Uterus (tissue), 4 donors: ENCODE measurements around the gene TMEM106B. TPM values are rescaled to one million over a fixed set of nuclear protein-coding genes. Genes with fewer than 3 reads are reported as not detected.

Experiments
- DNase-seq, 2 donors: peaks; one replicate each; pipeline ENCODE4 v3.0.0-alpha.2; 2019 to 2020
- H3K27ac ChIP-seq, 2 donors: fragments of 200-600 bp; sonication (generic); 1 replicate in 1 of 2; 2 replicates in 1 of 2; pipeline ENCODE4 v1.5.1; 2016 to 2018
- H3K27me3 ChIP-seq, 2 donors: fragments of 200-600 bp; sonication (generic); one replicate each; pipeline ENCODE4 v1.5.1; 2018 to 2019; ENCODE audit warnings: control low read depth in 1 of 2
- H3K36me3 ChIP-seq, 2 donors: fragments of 200-600 bp; sonication (generic); one replicate each; pipeline ENCODE4 v1.5.1; 2019; ENCODE audit warnings: control low read depth in 1 of 2
- H3K4me1 ChIP-seq, 2 donors: fragments of 200-600 bp; sonication (generic); one replicate each; pipeline ENCODE4 v1.5.1; 2018 to 2019; ENCODE audit warnings: control low read depth in 1 of 2
- H3K4me3 ChIP-seq, 2 donors: fragments of 200-600 bp; sonication (generic); 1 replicate in 1 of 2; 2 replicates in 1 of 2; pipeline ENCODE4 v1.5.1; 2018 to 2019; ENCODE audit warnings: mild to moderate bottlenecking in 1 of 2
- H3K9me3 ChIP-seq, 2 donors: fragments of 200-600 bp; sonication (generic); one replicate each; pipeline ENCODE4 v1.5.1; 2019; ENCODE audit warnings: control low read depth in 1 of 2
- POLR2A ChIP-seq, 2 donors: fragments of 450-650 bp; IDR thresholded peaks; one replicate each; pipeline ENCODE4 v1.6.1; 2016; ENCODE audit warnings: antibody characterized with exemption in 2 of 2, mild to moderate bottlenecking in 1 of 2, moderate library complexity in 1 of 2
- intact Hi-C: fragments of 100-400 bp; cut with DNase I; formaldehyde crosslinking; loops from one replicate; pipeline ENCODE4 v1.15.1; 2023; ENCODE audit warnings: low total_unique reads
- total RNA-seq, 4 donors: library from RNA; depleted of rRNA in 3 of 4; stranded (reverse); fragments of >200 nt in 3 of 4; gene quantifications; one replicate each; pipeline versions ENCODE4 v1.1.0 to v1.2.4, GENCODE V29; 2014 to 2023
- TF ChIP-seq, protein P1 (sequence below), 4 experiments: fragments of 200-600 bp in 2 of 4; fragments of 450-650 bp in 2 of 4; sonication (generic) in 2 of 4; IDR thresholded peaks; one replicate each; pipeline ENCODE4 v1.5.1; 2016 to 2019; ENCODE audit warnings: antibody characterized with exemption in 4 of 4, mild to moderate bottlenecking in 2 of 4, moderate library complexity in 1 of 4
- donor health status: DM: yes; HTN: yes; CAD: no.

Gene TMEM106B
- total RNA-seq, 4 donors from 2014 or later, result 65.4 to 215 (median 76.0) TPM

DNA sequence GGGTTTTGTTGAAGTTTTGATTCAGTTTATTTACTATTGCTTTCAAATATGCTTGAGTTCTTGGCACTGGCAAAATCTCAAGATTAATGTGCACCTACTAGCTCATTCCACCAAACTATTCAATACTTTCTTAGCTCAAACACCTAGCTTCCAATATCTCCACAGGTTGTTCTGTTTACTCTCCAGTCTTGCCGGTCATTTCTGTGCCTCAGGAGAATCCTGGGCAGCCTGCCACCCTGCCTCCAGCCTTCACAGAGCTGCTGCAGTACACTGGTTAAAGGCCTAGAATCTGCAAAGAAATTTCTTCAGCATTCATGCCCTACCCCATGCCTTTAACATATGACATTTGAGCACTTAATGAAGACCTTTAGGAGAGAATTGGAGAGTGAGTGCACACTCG, 4.0 kb upstream of the TMEM106B start:
- Histone ChIP-seq H3K9me3 (no peaks in the 10 kb centered on the region), H3K36me3 (no peaks in the 10 kb centered on the region), H3K27ac (no peak overlapping the region), H3K4me1 (peaks cover under 1% of the 10 kb centered on the region in 2 donors), H3K27me3 (no peaks in the 10 kb centered on the region), H3K4me3 (no peak overlapping the region)
- DNase-seq, result no peak
- intact Hi-C loops, result no loop called here
- TF ChIP-seq, protein P1, sequence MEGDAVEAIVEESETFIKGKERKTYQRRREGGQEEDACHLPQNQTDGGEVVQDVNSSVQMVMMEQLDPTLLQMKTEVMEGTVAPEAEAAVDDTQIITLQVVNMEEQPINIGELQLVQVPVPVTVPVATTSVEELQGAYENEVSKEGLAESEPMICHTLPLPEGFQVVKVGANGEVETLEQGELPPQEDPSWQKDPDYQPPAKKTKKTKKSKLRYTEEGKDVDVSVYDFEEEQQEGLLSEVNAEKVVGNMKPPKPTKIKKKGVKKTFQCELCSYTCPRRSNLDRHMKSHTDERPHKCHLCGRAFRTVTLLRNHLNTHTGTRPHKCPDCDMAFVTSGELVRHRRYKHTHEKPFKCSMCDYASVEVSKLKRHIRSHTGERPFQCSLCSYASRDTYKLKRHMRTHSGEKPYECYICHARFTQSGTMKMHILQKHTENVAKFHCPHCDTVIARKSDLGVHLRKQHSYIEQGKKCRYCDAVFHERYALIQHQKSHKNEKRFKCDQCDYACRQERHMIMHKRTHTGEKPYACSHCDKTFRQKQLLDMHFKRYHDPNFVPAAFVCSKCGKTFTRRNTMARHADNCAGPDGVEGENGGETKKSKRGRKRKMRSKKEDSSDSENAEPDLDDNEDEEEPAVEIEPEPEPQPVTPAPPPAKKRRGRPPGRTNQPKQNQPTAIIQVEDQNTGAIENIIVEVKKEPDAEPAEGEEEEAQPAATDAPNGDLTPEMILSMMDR (IDR thresholded peaks at IDR 0.05), result no peak
- no peak for TF ChIP-seq POLR2A (IDR thresholded peaks at IDR 0.05)

DNA sequence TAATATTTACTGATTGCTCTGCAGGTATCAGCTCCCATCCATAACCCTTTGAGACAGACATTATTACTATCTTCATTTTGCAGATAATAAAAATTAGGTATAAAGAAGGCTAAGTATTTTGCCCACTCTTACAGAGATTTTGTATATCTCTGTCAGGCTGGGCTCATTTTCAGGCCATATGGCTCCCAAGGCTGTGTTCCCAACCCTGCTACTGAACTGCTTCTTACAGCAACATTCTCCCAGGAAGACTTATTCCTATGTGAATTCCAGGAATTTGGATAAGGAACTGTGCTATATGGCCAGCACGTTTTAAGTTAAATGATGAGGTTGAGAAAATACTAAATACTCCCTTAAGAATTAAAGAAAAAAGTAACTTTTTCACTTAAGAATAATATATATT, 1.9 kb upstream of the TMEM106B start:
- no peak overlapping the region for H3K4me3 ChIP-seq
- TF ChIP-seq POLR2A (IDR thresholded peaks at IDR 0.05), result no peak
- no peaks in the 10 kb centered on the region for H3K36me3 ChIP-seq
- H3K27me3 ChIP-seq, result no peaks in the 10 kb centered on the region
- DNase-seq, result no peak
- no peak overlapping the region for H3K27ac ChIP-seq
- peaks cover 4 to 7% of the 10 kb centered on the region in 2 donors for H3K4me1 ChIP-seq
- intact Hi-C loops, result no loop called here
- H3K9me3 ChIP-seq, result no peaks in the 10 kb centered on the region

DNA sequence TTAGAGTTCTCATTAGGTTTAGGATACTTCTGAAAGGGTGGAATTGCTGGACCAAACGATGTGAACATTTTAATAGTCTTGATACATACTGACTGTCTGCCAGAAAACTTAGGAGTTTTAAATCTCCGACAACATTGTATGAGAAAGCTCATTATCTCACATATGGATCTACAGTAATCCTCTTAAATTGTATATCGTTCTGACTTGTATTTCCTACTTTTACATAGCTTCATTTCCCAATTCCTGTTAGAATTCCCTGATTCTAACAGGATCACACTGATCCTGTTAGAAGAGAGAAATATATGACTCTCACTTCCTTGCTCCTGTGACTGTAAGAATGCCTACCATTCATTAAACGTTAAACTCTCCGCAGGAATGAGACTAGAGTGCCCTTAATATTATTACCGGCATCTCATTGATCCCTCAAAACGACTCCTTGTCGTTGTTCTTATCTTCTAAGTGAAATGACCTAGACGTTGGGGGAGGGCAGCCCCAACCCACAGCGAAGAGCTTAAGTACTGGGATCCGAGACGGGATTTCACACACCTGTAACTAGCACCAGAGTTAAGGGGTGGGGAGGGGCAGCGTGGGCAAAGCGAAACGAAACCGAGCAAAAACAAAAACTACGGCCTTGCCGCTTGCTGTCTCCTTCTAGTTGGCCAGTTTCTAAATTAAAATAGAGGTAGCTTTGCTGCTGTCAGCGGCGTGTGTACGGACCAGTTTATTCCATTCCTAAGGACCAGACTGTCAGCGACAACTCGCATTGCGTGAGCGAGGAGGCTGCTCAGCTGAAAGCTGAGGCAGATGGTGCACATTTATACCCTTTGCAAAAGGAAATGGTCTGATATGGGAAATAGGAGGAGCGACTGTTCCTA, 678 bp upstream of the TMEM106B start:
- TF ChIP-seq POLR2A (IDR thresholded peaks at IDR 0.05), result no peak
- TF ChIP-seq, protein P1 (IDR thresholded peaks at IDR 0.05), result no peak
- H3K27ac ChIP-seq, result peak overlapping the region; percentile 93 to 94
- H3K27me3 ChIP-seq, result no peaks in the 10 kb centered on the region
- peak in 1 of 2 donors; percentile 39 for DNase-seq
- H3K36me3 ChIP-seq, result no peaks in the 10 kb centered on the region
- intact Hi-C loops, result no loop called here
- H3K4me3 ChIP-seq, result peak overlapping the region; percentile 76 to 84
- H3K9me3 ChIP-seq, result no peaks in the 10 kb centered on the region
- peaks cover 4 to 7% of the 10 kb centered on the region in 2 donors for H3K4me1 ChIP-seq

DNA sequence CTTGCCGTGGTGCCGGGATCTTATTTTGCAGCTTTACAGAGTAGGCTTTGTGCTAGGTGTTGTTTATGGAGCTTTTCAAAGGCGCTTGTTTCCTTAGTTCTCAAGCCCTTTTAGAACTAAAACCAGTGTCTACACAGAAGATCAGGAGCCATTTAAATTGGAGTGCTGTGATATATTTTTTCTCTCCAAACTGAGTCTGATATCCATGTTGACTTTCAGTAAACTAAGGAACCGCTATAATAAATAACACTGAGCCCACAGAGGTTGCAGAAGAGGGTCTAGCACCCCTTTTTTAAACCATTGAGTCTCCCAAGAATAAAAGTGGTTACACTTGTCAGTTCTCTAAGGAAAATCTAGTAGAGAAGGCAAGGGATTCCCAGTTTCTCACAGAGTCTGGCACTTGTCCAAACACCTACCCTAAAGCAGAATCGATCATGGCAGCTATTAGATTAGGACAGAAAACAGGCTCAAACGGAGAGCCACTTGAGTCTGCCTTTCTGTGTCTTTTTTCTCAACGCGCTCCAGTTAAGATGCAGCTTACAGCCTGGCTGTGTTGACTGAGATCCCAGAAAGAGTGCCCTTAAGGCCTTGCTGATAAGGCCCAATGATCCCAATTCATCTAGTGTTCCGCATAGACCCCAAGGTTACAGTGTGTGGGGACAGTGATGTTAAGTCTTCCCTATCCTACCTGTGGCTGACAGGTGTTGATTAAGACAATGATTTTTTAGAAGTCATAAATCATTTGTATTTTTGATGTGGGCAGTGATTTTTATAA, 804 bp downstream of the TMEM106B start:
- H3K4me1 ChIP-seq, result peaks cover 4 to 7% of the 10 kb centered on the region in 2 donors
- no peak for TF ChIP-seq POLR2A (IDR thresholded peaks at IDR 0.05)
- TF ChIP-seq, protein P1 (IDR thresholded peaks at IDR 0.05), result peak in 1 of 4 experiments; percentile 3
- no peaks in the 10 kb centered on the region for H3K27me3 ChIP-seq
- intact Hi-C loops, result no loop called here
- no peak for DNase-seq
- no peaks in the 10 kb centered on the region for H3K36me3 ChIP-seq
- peak overlapping the region; percentile 93 to 94 for H3K27ac ChIP-seq
- H3K9me3 ChIP-seq, result no peaks in the 10 kb centered on the region
- H3K4me3 ChIP-seq, result peak overlapping the region; percentile 76 to 84

DNA sequence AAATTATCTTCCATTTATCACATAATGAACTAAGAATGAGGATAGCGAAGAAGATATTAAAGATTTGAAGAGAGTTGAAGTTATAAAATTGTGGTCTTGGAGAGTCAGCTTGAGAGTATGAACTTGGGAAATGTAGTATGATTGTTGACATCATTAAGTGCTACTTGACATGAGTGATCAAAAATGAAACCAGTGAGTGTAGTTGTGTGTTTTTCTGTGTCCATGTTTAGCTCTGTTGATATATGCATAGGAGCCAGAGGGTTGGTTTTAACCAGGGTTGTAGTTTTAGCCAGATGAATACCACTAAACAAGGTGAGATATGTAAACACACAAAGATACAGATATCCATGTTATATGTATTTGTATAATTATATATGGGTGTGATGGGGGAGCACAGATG, 6.2 kb downstream of the TMEM106B start:
- H3K4me1 ChIP-seq, result peaks cover 1 to 3% of the 10 kb centered on the region in 2 donors
- no peaks in the 10 kb centered on the region for H3K9me3 ChIP-seq
- no peak for DNase-seq
- intact Hi-C loops, result no loop called here
- no peak overlapping the region for H3K4me3 ChIP-seq
- no peak overlapping the region for H3K27ac ChIP-seq
- no peaks in the 10 kb centered on the region for H3K27me3 ChIP-seq
- TF ChIP-seq, protein P1 (IDR thresholded peaks at IDR 0.05), result no peak
- no peak for TF ChIP-seq POLR2A (IDR thresholded peaks at IDR 0.05)
- H3K36me3 ChIP-seq, result no peaks in the 10 kb centered on the region
